ENCODE measurements around the gene SLC4A2.

GRCh38 chr7:151011097-151011409 is 48.3 kb upstream of the SLC4A2 start:
- TF ChIP-seq ZFP30 (CRISPR knock-in tag; IDR thresholded peaks at IDR 0.05): no peak
- no peak for TF ChIP-seq ZC3H10 (CRISPR knock-in tag; IDR thresholded peaks at IDR 0.05)
- TF ChIP-seq PPARA (CRISPR knock-in tag; IDR thresholded peaks at IDR 0.05; ENCODE audit: borderline replicate concordance): no peak
- no peak for TF ChIP-seq ISL1 (CRISPR knock-in tag; IDR thresholded peaks at IDR 0.05)
- TF ChIP-seq BACH2 (CRISPR knock-in tag; IDR thresholded peaks at IDR 0.05; ENCODE audit: borderline replicate concordance): no peak
- TF ChIP-seq, protein P1, sequence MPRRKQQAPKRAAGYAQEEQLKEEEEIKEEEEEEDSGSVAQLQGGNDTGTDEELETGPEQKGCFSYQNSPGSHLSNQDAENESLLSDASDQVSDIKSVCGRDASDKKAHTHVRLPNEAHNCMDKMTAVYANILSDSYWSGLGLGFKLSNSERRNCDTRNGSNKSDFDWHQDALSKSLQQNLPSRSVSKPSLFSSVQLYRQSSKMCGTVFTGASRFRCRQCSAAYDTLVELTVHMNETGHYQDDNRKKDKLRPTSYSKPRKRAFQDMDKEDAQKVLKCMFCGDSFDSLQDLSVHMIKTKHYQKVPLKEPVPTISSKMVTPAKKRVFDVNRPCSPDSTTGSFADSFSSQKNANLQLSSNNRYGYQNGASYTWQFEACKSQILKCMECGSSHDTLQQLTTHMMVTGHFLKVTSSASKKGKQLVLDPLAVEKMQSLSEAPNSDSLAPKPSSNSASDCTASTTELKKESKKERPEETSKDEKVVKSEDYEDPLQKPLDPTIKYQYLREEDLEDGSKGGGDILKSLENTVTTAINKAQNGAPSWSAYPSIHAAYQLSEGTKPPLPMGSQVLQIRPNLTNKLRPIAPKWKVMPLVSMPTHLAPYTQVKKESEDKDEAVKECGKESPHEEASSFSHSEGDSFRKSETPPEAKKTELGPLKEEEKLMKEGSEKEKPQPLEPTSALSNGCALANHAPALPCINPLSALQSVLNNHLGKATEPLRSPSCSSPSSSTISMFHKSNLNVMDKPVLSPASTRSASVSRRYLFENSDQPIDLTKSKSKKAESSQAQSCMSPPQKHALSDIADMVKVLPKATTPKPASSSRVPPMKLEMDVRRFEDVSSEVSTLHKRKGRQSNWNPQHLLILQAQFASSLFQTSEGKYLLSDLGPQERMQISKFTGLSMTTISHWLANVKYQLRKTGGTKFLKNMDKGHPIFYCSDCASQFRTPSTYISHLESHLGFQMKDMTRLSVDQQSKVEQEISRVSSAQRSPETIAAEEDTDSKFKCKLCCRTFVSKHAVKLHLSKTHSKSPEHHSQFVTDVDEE (CRISPR knock-in tag; IDR thresholded peaks at IDR 0.05): no peak
